ENCODE data around the gene SMC1B.

DNA sequence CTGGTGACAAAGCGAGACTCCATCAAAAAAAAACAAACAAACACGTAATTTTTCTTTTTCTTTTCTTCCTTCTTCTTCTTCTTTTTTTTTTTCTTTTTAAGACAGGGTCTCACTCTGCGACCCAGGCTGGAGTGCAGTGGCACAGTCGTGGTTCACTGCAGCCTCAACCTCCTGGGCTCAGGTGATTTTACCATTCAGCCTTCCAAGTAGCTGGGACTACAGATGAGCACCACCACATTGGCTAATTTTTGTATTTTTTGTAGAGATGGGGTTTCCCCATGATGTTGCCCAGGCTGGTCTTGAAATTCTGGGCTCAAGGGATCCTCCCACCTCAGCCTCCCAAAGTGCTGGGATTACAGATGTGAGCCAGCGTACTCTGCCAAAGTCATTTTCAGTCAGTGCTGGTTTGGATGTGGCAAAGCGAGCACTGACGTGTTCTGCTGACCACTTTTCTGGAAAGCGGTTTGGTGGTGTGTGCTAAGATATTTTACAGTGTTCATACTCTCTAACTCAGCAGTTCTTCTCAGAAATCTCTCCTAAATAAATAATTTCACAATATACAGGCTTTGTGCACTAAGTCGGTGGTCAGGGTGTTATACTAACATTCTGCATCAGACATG lies 92.9 kb downstream of the SMC1B start:
- TF ChIP-seq, protein P1, sequence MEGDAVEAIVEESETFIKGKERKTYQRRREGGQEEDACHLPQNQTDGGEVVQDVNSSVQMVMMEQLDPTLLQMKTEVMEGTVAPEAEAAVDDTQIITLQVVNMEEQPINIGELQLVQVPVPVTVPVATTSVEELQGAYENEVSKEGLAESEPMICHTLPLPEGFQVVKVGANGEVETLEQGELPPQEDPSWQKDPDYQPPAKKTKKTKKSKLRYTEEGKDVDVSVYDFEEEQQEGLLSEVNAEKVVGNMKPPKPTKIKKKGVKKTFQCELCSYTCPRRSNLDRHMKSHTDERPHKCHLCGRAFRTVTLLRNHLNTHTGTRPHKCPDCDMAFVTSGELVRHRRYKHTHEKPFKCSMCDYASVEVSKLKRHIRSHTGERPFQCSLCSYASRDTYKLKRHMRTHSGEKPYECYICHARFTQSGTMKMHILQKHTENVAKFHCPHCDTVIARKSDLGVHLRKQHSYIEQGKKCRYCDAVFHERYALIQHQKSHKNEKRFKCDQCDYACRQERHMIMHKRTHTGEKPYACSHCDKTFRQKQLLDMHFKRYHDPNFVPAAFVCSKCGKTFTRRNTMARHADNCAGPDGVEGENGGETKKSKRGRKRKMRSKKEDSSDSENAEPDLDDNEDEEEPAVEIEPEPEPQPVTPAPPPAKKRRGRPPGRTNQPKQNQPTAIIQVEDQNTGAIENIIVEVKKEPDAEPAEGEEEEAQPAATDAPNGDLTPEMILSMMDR (IDR thresholded peaks at IDR 0.05; ENCODE audit: poor library complexity): no peak
- TF ChIP-seq EZH2 (IDR thresholded peaks at IDR 0.05; ENCODE audit: borderline replicate concordance): no peak
- TF ChIP-seq EZH2phosphoT487 (IDR thresholded peaks at IDR 0.05; ENCODE audit: low read depth, severe bottlenecking, unreplicated experiment): no peak

All from hepatocyte (in vitro differentiated cells).